GM06990 (cell line): ENCODE results near the gene GRIK4.

ENCODE experiments used
- DNase-seq: peaks from one replicate; pipeline ENCODE4 v3.0.0-alpha.2; 2011; ENCODE audit not compliant: insufficient read length; ENCODE audit errors: extremely low read depth
- H3K27me3 ChIP-seq: replicated peaks from 2 replicates; pipeline ENCODE4 v1.6.0; 2011; ENCODE audit warnings: low read length; ENCODE audit not compliant: control insufficient read depth, insufficient read depth
- H3K36me3 ChIP-seq: 2 replicates; pipeline ENCODE4 v1.5.1; 2011; ENCODE audit warnings: low read length; ENCODE audit not compliant: control insufficient read depth, insufficient read depth
- H3K4me3 ChIP-seq: replicated peaks from 2 replicates; pipeline ENCODE4 v1.5.1; 2011; ENCODE audit warnings: low read depth, mild to moderate bottlenecking, control low read depth, low read length
- TF ChIP-seq, protein P1 (sequence below): IDR thresholded peaks from 2 replicates; pipeline ENCODE4 v1.5.1; 2011; ENCODE audit warnings: low read length, control low read depth, mild to moderate bottlenecking, inconsistent platforms; ENCODE audit not compliant: insufficient read depth, poor library complexity, severe bottlenecking

Gene GRIK4

DNA sequence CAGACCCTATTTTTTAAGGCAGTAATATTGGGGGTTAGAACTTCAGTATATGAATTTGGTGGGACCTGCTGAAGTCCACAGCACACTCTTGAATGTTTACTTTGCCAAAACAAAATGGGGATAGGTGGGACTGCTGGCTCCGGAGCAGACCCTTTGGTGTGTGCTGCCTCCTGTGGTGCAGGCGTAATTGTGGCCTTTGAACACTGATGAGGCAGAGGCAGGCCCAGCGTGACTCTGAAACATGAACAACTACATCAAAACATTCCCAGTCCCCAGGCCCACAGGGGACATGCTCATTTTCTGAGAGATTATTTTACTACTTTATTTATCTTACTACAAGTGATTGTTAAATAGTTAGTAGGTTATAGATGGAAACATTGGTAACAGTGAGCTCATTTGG is 287.3 kb downstream of the GRIK4 start:
- TF ChIP-seq, protein P1, sequence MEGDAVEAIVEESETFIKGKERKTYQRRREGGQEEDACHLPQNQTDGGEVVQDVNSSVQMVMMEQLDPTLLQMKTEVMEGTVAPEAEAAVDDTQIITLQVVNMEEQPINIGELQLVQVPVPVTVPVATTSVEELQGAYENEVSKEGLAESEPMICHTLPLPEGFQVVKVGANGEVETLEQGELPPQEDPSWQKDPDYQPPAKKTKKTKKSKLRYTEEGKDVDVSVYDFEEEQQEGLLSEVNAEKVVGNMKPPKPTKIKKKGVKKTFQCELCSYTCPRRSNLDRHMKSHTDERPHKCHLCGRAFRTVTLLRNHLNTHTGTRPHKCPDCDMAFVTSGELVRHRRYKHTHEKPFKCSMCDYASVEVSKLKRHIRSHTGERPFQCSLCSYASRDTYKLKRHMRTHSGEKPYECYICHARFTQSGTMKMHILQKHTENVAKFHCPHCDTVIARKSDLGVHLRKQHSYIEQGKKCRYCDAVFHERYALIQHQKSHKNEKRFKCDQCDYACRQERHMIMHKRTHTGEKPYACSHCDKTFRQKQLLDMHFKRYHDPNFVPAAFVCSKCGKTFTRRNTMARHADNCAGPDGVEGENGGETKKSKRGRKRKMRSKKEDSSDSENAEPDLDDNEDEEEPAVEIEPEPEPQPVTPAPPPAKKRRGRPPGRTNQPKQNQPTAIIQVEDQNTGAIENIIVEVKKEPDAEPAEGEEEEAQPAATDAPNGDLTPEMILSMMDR, result no peak
- Histone ChIP-seq H3K4me3 (no peak overlapping the region), H3K36me3 (no peaks in the 10 kb centered on the region), H3K27me3 (no peaks in the 10 kb centered on the region; the same call in 1 of the 2 replicates)
- no peak for DNase-seq

DNA sequence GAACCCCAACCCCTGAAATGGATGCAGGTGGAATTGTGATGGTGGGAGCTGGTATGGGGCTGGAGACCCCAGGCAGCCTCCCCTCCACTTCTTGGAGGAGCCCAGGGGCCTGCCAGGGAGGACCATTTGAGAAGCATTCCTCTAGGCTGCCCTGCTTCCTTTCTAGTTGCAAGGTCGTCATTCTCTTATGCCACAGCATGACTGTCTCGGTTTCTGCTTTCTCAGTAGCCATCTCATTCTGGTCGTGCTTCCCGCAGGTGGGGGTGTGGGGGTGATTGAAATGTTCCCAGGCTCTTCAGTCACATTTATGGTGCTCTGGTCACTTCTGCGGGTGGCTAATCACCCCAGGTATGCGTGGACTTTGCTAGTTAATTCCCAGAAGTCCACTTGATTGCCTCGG is 288.7 kb downstream of the GRIK4 start:
- Histone ChIP-seq H3K27me3 (no peaks in the 10 kb centered on the region; the same call in 1 of the 2 replicates), H3K36me3 (no peaks in the 10 kb centered on the region), H3K4me3 (no peak overlapping the region)
- DNase-seq, result no peak
- TF ChIP-seq, protein P1, result no peak

DNA sequence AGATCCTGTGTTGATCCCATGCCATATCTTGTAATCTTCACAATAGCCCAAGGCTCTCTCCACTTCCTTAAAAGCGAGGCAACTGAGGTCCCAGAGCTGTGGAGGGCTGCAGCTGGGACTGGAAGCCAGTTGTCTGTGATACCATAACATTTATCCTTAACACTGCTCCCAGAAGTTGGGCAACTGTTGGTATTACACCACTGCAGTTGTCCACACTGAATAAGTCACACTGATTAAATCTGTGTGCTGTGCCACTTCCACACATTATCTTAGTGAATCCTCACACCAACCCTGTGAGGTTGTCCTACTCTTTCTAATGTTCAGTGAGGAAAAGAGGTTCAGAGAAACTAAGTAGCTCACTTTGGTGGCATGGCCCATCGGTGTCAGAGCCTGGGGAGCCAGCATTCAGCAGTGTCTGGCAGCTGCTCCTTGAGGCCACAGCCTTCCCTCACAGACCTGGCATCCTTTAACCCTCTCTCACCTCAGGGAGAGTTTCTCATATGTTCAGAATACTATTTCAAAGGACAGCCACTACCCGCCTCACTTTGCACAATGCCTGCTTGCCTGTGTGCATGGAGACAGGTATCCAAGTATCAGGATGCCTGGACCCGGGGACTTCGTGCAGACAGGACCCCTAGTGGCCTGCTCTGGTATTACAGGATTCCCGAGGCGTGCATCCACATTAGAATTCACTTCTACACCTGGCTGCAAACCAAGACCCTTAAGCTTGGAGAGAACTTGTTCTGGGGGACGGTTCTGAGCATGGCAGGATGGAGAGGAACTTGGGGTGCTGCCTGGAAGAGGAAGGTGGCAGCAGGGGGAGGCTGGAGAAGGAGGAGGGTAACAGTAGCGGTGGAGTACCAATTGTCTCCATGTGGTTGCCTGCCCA is 290.5 kb downstream of the GRIK4 start:
- TF ChIP-seq, protein P1, result peak; percentile 89
- peak; percentile 14 for DNase-seq
- no peak overlapping the region for H3K4me3 ChIP-seq
- no peaks in the 10 kb centered on the region; the same call in none of the 2 replicates for H3K27me3 ChIP-seq
- no peaks in the 10 kb centered on the region for H3K36me3 ChIP-seq

DNA sequence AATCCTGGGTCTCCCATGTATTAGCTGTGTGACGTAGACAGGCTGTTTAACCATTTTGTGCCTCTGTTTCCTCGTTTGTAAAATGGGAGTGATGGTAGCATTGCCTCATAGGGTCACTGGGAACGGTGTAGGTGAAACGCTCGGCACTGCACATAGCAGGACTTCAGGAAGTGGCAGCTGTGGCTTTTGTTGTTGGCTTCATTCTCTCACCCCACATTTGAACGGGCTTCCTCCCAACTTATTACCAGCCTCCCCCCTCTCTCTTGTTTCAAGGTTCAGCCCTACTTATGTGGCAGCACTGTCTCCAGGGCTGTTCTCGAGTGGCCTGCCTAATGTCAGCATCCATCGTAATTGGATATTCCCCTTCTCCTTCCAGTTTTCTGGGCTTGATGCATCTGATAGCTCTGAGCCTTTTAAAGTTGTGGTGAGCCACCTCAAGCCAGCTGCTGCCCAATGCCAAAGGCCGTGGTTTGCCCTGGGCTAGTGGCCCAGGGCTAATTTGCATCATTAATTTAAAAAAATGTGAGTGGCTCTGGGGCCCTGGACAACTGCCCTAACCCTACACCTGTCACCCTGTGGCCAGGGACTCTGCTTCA is 294.5 kb downstream of the GRIK4 start:
- H3K4me3 ChIP-seq, result no peak overlapping the region
- TF ChIP-seq, protein P1, result no peak
- H3K36me3 ChIP-seq, result no peaks in the 10 kb centered on the region
- no peak for DNase-seq
- no peaks in the 10 kb centered on the region; the same call in 1 of the 2 replicates for H3K27me3 ChIP-seq

DNA sequence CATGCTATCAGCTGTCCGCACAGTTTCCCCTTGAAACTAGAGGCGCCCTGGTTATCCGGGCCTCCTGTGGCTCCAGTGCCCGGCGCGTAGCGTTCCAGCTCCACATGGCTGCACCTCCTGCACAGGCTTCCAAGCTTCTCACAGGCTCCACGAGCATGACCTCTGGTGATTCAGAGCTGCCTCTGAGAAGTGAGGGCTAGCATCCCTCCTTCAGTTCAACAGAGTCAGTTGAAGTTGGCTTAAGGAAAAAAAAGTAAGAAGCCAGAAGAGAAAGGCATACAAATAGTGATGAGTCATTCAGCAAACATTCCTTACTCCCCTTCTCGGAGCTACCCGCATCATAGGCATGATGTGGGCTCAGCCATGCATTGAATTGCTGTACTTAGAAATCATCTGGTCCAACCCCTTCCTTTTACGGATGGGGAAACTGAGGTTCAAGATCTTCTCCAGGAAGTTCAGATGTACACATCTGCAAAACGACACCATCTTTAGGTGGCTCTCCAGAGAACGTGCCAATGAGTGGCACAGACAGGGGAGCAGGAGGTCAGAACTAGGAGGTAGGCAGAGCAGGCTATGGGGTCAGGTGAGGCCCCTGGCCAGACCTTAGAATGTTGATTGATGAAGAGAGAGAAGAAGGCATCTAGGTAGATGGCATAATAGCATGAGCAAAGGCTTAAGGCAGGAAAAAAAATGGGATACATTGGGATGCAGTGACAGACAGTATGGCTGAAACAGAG is 296.0 kb downstream of the GRIK4 start:
- H3K36me3 ChIP-seq, result no peaks in the 10 kb centered on the region
- DNase-seq, result no peak
- no peak overlapping the region for H3K4me3 ChIP-seq
- TF ChIP-seq, protein P1, result no peak
- no peaks in the 10 kb centered on the region; the same call in 1 of the 2 replicates for H3K27me3 ChIP-seq
